GM23338 (cell line): ENCODE data around the gene TP53. TPM values are rescaled to one million over a fixed set of nuclear protein-coding genes. Genes with fewer than 3 reads are reported as not detected.
A peak's percentile ranks its signal among the peaks of the same experiment; 100 is the strongest.

Experiments used
- ATAC-seq: fragments of 200-7000 bp; cut with Tn5 transposase; 3 replicates; pipeline ENCODE4 v1.9.1; 2020
- DNase-seq: peaks from one replicate; pipeline ENCODE4 v3.0.0-alpha.2; 2015; ENCODE audit warnings: low spot score
- H2AFZ ChIP-seq: fragments of 200-600 bp; sonication (generic); 2 replicates; pipeline ENCODE4 v1.8.0; 2016; ENCODE audit warnings: antibody characterized with exemption, mild to moderate bottlenecking, moderate library complexity
- H3F3A ChIP-seq: fragments of 200-600 bp; sonication (generic); replicated peaks from 2 replicates; pipeline ENCODE4 v1.8.0; 2017; ENCODE audit warnings: antibody characterized with exemption, mixed run types, low read depth
- H3K27ac ChIP-seq: fragments of 200-600 bp; sonication (generic); 2 replicates; pipeline ENCODE4 v1.6.1; 2016; ENCODE audit warnings: low read depth
- H3K27me3 ChIP-seq: fragments of 200-600 bp; sonication (generic); 2 replicates; pipeline ENCODE4 v1.8.0; 2016; ENCODE audit warnings: mild to moderate bottlenecking, mixed run types, moderate library complexity; ENCODE audit not compliant: insufficient read depth
- H3K36me3 ChIP-seq: fragments of 200-600 bp; sonication (generic); 2 replicates; pipeline ENCODE4 v1.8.0; 2016; ENCODE audit warnings: mild to moderate bottlenecking; ENCODE audit not compliant: insufficient read depth
- H3K4me1 ChIP-seq: fragments of 200-600 bp; sonication (generic); 2 replicates; pipeline ENCODE4 v1.8.0; 2016; ENCODE audit warnings: mild to moderate bottlenecking, moderate library complexity; ENCODE audit not compliant: insufficient read depth
- H3K4me2 ChIP-seq: fragments of 200-600 bp; sonication (generic); 2 replicates; pipeline ENCODE4 v1.7.1; 2017; ENCODE audit warnings: mixed run types
- H3K4me3 ChIP-seq: fragments of 200-600 bp; sonication (generic); 2 replicates; pipeline ENCODE4 v1.6.1; 2016; ENCODE audit warnings: mixed run types
- H3K79me2 ChIP-seq: fragments of 200-600 bp; sonication (generic); replicated peaks from 2 replicates; pipeline ENCODE4 v1.8.0; 2017; ENCODE audit warnings: mild to moderate bottlenecking; ENCODE audit not compliant: insufficient read depth
- H3K9me2 ChIP-seq: fragments of 200-600 bp; sonication (generic); 2 replicates; pipeline ENCODE4 v1.8.0; 2017; ENCODE audit not compliant: insufficient read depth
- H4K20me1 ChIP-seq: fragments of 200-600 bp; sonication (generic); replicated peaks from 2 replicates; pipeline ENCODE4 v1.8.0; 2017; ENCODE audit warnings: mild to moderate bottlenecking; ENCODE audit not compliant: insufficient read depth
- H3K27ac Mint-ChIP-seq: 2 replicates; pipeline ENCODE4 v1.8.0; 2020; ENCODE audit warnings: inconsistent platforms, mild to moderate bottlenecking, moderate library complexity, mixed read lengths
- H3K27me3 Mint-ChIP-seq: 3 replicates; pipeline ENCODE4 v1.8.0; 2022; ENCODE audit warnings: low read depth, mild to moderate bottlenecking, moderate library complexity, mixed read lengths, inconsistent platforms; ENCODE audit not compliant: insufficient read depth, poor library complexity
- H3K36me3 Mint-ChIP-seq: 3 replicates; pipeline ENCODE4 v1.8.0; 2021; ENCODE audit warnings: low read depth, mild to moderate bottlenecking, inconsistent platforms, moderate library complexity, mixed read lengths
- H3K4me1 Mint-ChIP-seq: 3 replicates; pipeline ENCODE4 v1.8.0; 2020; ENCODE audit warnings: mild to moderate bottlenecking, inconsistent platforms, mixed read lengths
- H3K4me3 Mint-ChIP-seq: 3 replicates; pipeline ENCODE4 v1.8.0; 2021; ENCODE audit warnings: moderate library complexity, mild to moderate bottlenecking, inconsistent platforms, mixed read lengths
- H3K9me3 Mint-ChIP-seq: 3 replicates; pipeline ENCODE4 v1.8.0; 2020; ENCODE audit warnings: moderate library complexity, mild to moderate bottlenecking, inconsistent platforms, mixed read lengths
- CREB1 ChIP-seq: fragments of 250-450 bp; sonication (Bioruptor Pico); IDR thresholded peaks from 2 replicates; pipeline ENCODE4 v1.5.0; 2020; ENCODE audit warnings: low read depth, mild to moderate bottlenecking, moderate library complexity
- EZH2 ChIP-seq: fragments of 200-600 bp; sonication (generic); IDR thresholded peaks from one replicate; pipeline ENCODE4 v1.8.0; 2017; ENCODE audit warnings: antibody characterized with exemption, mild to moderate bottlenecking, low read depth; ENCODE audit not compliant: unreplicated experiment
- EZH2phosphoT487 ChIP-seq: fragments of 200-600 bp; sonication (generic); IDR thresholded peaks from one replicate; pipeline ENCODE4 v1.8.1; 2018; ENCODE audit warnings: antibody characterized with exemption; ENCODE audit not compliant: unreplicated experiment
- JUNB ChIP-seq: IDR thresholded peaks from one replicate; pipeline ENCODE4 v1.6.1; 2016; ENCODE audit warnings: antibody characterized with exemption; ENCODE audit not compliant: unreplicated experiment
- NANOG ChIP-seq: IDR thresholded peaks from 2 replicates; pipeline ENCODE4 v1.6.1; 2016; ENCODE audit warnings: antibody characterized with exemption, borderline replicate concordance
- POLR2AphosphoS5 ChIP-seq: IDR thresholded peaks from 2 replicates; pipeline ENCODE4 v1.6.1; 2016; ENCODE audit warnings: antibody characterized with exemption, low read depth
- STAT1 ChIP-seq: IDR thresholded peaks from one replicate; pipeline ENCODE4 v1.6.1; 2016; ENCODE audit warnings: antibody characterized with exemption; ENCODE audit not compliant: unreplicated experiment
- ZNF114 ChIP-seq: fragments of 250-450 bp; sonication (Bioruptor Pico); IDR thresholded peaks from 2 replicates; pipeline ENCODE4 v1.5.0; 2020; ENCODE audit warnings: mild to moderate bottlenecking, moderate library complexity
- ZNF331 ChIP-seq: fragments of 250-450 bp; sonication (Bioruptor Pico); IDR thresholded peaks from 2 replicates; pipeline ENCODE4 v1.5.0; 2020; ENCODE audit warnings: low read depth, mild to moderate bottlenecking, moderate library complexity
- polyA plus RNA-seq: library from polyadenylated mRNA; unstranded; fragments of >200 nt; fragmentation: Nextera tagmentation; extraction: Ambion mirVana; gene quantifications from 2 replicates; pipeline ENCODE4 v1.2.1, GENCODE V29; 2016
- total RNA-seq: library from RNA; depleted of rRNA; stranded (reverse); fragments of >200 nt; shearing (Covaris generic); gene quantifications from 2 replicates; pipeline ENCODE4 v1.2.3, GENCODE V29; 2014
- TF ChIP-seq, protein P1 (sequence below), 2 experiments: fragments of 200-600 bp in 1 of 2; sonication (generic) in 1 of 2; conservative IDR thresholded peaks; 2 replicates each; pipeline versions ENCODE4 v1.5.1 to v1.6.1; 2016 to 2017; ENCODE audit warnings: antibody characterized with exemption in 2 of 2, low read depth in 2 of 2, mild to moderate bottlenecking in 2 of 2, moderate library complexity in 1 of 2
- TF ChIP-seq, protein P2 (sequence below): IDR thresholded peaks from one replicate; pipeline ENCODE4 v1.6.1; 2018; ENCODE audit warnings: antibody characterized with exemption; ENCODE audit not compliant: unreplicated experiment
- TF ChIP-seq, protein P3 (sequence below): IDR thresholded peaks from 2 replicates; pipeline ENCODE4 v1.6.1; 2016; ENCODE audit warnings: antibody characterized with exemption
- TF ChIP-seq, protein P4 (sequence below): fragments of 250-450 bp; sonication (Bioruptor Pico); IDR thresholded peaks from 2 replicates; pipeline ENCODE4 v1.5.0; 2020; ENCODE audit warnings: mild to moderate bottlenecking, moderate library complexity

Gene TP53
- total and polyA plus RNA-seq, 2 experiments from 2014 or later: 119 to 154 TPM

GRCh38 chr17:7687908-7688807 lies 868 bp upstream of the TP53 start, which contains the start of gene WRAP53:
Gene WRAP53, plus strand, starts transcription at chr17:7688477. Its CDS starts 172 bp downstream, at chr17:7688649.
- ATAC-seq (peak; percentile 85), DNase-seq (peak; percentile 100)
- no peaks in the 10 kb centered on the region for H3K9me2 ChIP-seq
- H3K36me3 ChIP-seq: no peaks in the 10 kb centered on the region
- peaks cover 15% of the 10 kb centered on the region for H4K20me1 ChIP-seq
- peak within 1 kb of the TSS; percentile 99 for H3K27ac ChIP-seq
- H3K4me2 ChIP-seq: peak within 1 kb of the TSS; percentile 98
- Mint-ChIP-seq H3K9me3 (no peaks in the 10 kb centered on the region; the same call in 2 of the 3 replicates), H3K4me3 (peak within 1 kb of the TSS; percentile 96), H3K4me1 (peaks cover 26% of the 10 kb centered on the region), H3K36me3 (peaks cover 52% of the 10 kb centered on the region), H3K27me3 (peaks cover 45% of the 10 kb centered on the region), H3K27ac (peak within 1 kb of the TSS; percentile 100)
- H3K79me2 ChIP-seq: peaks cover 52% of the 10 kb centered on the region
- H3K27me3 ChIP-seq: no peaks in the 10 kb centered on the region
- H3F3A ChIP-seq: peaks cover 15% of the 10 kb centered on the region
- H3K4me1 ChIP-seq: peaks cover 15% of the 10 kb centered on the region
- peak within 1 kb of the TSS; percentile 94 for H3K4me3 ChIP-seq
- peak; percentile 82 for TF ChIP-seq POLR2AphosphoS5
- TF ChIP-seq, protein P1, sequence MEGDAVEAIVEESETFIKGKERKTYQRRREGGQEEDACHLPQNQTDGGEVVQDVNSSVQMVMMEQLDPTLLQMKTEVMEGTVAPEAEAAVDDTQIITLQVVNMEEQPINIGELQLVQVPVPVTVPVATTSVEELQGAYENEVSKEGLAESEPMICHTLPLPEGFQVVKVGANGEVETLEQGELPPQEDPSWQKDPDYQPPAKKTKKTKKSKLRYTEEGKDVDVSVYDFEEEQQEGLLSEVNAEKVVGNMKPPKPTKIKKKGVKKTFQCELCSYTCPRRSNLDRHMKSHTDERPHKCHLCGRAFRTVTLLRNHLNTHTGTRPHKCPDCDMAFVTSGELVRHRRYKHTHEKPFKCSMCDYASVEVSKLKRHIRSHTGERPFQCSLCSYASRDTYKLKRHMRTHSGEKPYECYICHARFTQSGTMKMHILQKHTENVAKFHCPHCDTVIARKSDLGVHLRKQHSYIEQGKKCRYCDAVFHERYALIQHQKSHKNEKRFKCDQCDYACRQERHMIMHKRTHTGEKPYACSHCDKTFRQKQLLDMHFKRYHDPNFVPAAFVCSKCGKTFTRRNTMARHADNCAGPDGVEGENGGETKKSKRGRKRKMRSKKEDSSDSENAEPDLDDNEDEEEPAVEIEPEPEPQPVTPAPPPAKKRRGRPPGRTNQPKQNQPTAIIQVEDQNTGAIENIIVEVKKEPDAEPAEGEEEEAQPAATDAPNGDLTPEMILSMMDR (conservative IDR thresholded peaks at IDR 0.05; ENCODE audit: low read depth in 2 of 2): peak; percentile 97 to 99
- TF ChIP-seq JUNB: no peak
- no peak for TF ChIP-seq EZH2phosphoT487
- no peak for TF ChIP-seq ZNF331 (CRISPR knock-in tag)
- TF ChIP-seq NANOG: no peak
- TF ChIP-seq, protein P2, sequence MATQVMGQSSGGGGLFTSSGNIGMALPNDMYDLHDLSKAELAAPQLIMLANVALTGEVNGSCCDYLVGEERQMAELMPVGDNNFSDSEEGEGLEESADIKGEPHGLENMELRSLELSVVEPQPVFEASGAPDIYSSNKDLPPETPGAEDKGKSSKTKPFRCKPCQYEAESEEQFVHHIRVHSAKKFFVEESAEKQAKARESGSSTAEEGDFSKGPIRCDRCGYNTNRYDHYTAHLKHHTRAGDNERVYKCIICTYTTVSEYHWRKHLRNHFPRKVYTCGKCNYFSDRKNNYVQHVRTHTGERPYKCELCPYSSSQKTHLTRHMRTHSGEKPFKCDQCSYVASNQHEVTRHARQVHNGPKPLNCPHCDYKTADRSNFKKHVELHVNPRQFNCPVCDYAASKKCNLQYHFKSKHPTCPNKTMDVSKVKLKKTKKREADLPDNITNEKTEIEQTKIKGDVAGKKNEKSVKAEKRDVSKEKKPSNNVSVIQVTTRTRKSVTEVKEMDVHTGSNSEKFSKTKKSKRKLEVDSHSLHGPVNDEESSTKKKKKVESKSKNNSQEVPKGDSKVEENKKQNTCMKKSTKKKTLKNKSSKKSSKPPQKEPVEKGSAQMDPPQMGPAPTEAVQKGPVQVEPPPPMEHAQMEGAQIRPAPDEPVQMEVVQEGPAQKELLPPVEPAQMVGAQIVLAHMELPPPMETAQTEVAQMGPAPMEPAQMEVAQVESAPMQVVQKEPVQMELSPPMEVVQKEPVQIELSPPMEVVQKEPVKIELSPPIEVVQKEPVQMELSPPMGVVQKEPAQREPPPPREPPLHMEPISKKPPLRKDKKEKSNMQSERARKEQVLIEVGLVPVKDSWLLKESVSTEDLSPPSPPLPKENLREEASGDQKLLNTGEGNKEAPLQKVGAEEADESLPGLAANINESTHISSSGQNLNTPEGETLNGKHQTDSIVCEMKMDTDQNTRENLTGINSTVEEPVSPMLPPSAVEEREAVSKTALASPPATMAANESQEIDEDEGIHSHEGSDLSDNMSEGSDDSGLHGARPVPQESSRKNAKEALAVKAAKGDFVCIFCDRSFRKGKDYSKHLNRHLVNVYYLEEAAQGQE: no peak
- no peak for TF ChIP-seq ZNF114 (CRISPR knock-in tag)
- 0 out of 2 replicates have a peak, but pooled peaks have one; percentile 29 for TF ChIP-seq CREB1 (CRISPR knock-in tag)
- no peak for TF ChIP-seq EZH2
- TF ChIP-seq, protein P3, sequence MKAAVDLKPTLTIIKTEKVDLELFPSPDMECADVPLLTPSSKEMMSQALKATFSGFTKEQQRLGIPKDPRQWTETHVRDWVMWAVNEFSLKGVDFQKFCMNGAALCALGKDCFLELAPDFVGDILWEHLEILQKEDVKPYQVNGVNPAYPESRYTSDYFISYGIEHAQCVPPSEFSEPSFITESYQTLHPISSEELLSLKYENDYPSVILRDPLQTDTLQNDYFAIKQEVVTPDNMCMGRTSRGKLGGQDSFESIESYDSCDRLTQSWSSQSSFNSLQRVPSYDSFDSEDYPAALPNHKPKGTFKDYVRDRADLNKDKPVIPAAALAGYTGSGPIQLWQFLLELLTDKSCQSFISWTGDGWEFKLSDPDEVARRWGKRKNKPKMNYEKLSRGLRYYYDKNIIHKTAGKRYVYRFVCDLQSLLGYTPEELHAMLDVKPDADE: peak; percentile 92
- TF ChIP-seq, protein P4, sequence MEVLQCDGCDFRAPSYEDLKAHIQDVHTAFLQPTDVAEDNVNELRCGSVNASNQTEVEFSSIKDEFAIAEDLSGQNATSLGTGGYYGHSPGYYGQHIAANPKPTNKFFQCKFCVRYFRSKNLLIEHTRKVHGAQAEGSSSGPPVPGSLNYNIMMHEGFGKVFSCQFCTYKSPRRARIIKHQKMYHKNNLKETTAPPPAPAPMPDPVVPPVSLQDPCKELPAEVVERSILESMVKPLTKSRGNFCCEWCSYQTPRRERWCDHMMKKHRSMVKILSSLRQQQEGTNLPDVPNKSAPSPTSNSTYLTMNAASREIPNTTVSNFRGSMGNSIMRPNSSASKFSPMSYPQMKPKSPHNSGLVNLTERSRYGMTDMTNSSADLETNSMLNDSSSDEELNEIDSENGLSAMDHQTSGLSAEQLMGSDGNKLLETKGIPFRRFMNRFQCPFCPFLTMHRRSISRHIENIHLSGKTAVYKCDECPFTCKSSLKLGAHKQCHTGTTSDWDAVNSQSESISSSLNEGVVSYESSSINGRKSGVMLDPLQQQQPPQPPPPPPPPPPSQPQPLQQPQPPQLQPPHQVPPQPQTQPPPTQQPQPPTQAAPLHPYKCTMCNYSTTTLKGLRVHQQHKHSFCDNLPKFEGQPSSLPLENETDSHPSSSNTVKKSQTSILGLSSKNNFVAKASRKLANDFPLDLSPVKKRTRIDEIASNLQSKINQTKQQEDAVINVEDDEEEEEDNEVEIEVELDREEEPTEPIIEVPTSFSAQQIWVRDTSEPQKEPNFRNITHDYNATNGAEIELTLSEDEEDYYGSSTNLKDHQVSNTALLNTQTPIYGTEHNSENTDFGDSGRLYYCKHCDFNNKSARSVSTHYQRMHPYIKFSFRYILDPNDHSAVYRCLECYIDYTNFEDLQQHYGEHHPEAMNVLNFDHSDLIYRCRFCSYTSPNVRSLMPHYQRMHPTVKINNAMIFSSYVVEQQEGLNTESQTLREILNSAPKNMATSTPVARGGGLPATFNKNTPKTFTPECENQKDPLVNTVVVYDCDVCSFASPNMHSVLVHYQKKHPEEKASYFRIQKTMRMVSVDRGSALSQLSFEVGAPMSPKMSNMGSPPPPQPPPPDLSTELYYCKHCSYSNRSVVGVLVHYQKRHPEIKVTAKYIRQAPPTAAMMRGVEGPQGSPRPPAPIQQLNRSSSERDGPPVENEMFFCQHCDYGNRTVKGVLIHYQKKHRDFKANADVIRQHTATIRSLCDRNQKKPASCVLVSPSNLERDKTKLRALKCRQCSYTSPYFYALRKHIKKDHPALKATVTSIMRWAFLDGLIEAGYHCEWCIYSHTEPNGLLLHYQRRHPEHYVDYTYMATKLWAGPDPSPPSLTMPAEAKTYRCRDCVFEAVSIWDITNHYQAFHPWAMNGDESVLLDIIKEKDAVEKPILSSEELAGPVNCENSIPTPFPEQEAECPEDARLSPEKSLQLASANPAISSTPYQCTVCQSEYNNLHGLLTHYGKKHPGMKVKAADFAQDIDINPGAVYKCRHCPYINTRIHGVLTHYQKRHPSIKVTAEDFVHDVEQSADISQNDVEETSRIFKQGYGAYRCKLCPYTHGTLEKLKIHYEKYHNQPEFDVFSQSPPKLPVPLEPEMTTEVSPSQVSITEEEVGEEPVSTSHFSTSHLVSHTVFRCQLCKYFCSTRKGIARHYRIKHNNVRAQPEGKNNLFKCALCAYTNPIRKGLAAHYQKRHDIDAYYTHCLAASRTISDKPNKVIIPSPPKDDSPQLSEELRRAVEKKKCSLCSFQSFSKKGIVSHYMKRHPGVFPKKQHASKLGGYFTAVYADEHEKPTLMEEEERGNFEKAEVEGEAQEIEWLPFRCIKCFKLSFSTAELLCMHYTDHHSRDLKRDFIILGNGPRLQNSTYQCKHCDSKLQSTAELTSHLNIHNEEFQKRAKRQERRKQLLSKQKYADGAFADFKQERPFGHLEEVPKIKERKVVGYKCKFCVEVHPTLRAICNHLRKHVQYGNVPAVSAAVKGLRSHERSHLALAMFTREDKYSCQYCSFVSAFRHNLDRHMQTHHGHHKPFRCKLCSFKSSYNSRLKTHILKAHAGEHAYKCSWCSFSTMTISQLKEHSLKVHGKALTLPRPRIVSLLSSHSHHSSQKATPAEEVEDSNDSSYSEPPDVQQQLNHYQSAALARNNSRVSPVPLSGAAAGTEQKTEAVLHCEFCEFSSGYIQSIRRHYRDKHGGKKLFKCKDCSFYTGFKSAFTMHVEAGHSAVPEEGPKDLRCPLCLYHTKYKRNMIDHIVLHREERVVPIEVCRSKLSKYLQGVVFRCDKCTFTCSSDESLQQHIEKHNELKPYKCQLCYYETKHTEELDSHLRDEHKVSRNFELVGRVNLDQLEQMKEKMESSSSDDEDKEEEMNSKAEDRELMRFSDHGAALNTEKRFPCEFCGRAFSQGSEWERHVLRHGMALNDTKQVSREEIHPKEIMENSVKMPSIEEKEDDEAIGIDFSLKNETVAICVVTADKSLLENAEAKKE (CRISPR knock-in tag): no peak
- no peak for TF ChIP-seq STAT1
- peak within 1 kb of the TSS; percentile 50; the same call in 1 of the 2 replicates for H2AFZ ChIP-seq
